Mesangial cell (primary cell): Measurements from ENCODE around the gene ADAMTS10. TPM values are rescaled to one million over a fixed set of nuclear protein-coding genes. Genes with fewer than 3 reads are reported as not detected.

Experiments
- total RNA-seq: library from RNA; depleted of rRNA; stranded (reverse); fragments of >200 nt; gene quantifications from 2 replicates; pipeline ENCODE4 v1.2.3, GENCODE V29; 2015

The ADAMTS10 gene
- total RNA-seq = 5.5 and 22.7 TPM in 2 replicates

GRCh38 chr19:8610041-8610935 is at the start of gene ADAMTS10:
Gene ADAMTS10 (minus strand): TSS chr19:8610715. CDS start chr19:8605710, 5,005 bp downstream.

GRCh38 chr19:8629996-8630683 is 19.6 kb upstream of the ADAMTS10 start, which contains the start of gene NFILZ:
Gene NFILZ (plus strand): TSS chr19:8630633. CDS start chr19:8676766, 46,133 bp downstream.

GRCh38 chr19:8577247-8577646 is 33.3 kb downstream of the ADAMTS10 start, which contains the start of gene MYO1F:
Gene MYO1F (minus strand): TSS chr19:8577442. CDS start chr19:8577309, 133 bp downstream.

Other genes starting within 250 kb of the ADAMTS10 start
- gene ANGPTL4, start 246.6 kb downstream of the ADAMTS10 start, total RNA-seq = 5.1 and 28.2 TPM in 2 replicates
- 60.8 and 104 TPM in 2 replicates for gene RAB11B, start 220.4 kb downstream of the ADAMTS10 start, total RNA-seq
- gene MARCHF2, start 197.4 kb downstream of the ADAMTS10 start, total RNA-seq = 90.9 and 115 TPM in 2 replicates
- gene HNRNPM, start 165.7 kb downstream of the ADAMTS10 start, total RNA-seq = 57.8 and 136 TPM in 2 replicates
- not detected in 2 replicates for gene PRAM1, start 108.1 kb downstream of the ADAMTS10 start, total RNA-seq
- gene ZNF414, start 96.5 kb downstream of the ADAMTS10 start, total RNA-seq = 18.1 and 18.5 TPM in 2 replicates
- gene MYO1F, start 33.3 kb downstream of the ADAMTS10 start, total RNA-seq = 0.25 TPM in 1 of 2 replicates, not detected in the other
- not detected in 2 replicates for gene NFILZ, start 19.9 kb upstream of the ADAMTS10 start, total RNA-seq
- gene ACTL9, start 88.1 kb upstream of the ADAMTS10 start, total RNA-seq = not detected in 2 replicates
- not detected in 2 replicates for gene OR2Z1, start 110.9 kb upstream of the ADAMTS10 start, total RNA-seq
- 8.8 and 20.0 TPM in 2 replicates for gene ZNF558, start 221.6 kb upstream of the ADAMTS10 start, total RNA-seq
- gene MBD3L1, start 221.7 kb upstream of the ADAMTS10 start, total RNA-seq = not detected in 2 replicates